Islet precursor cell (in vitro differentiated cells): ENCODE data around the gene DEPDC5.

Experiments used
- DNase-seq: peaks from one replicate; pipeline ENCODE4 v3.0.0-alpha.2; 2018

Gene DEPDC5

GRCh38 chr22:31818481-31819392 lies 64.9 kb downstream of the DEPDC5 start:
- no peak for DNase-seq

DNA sequence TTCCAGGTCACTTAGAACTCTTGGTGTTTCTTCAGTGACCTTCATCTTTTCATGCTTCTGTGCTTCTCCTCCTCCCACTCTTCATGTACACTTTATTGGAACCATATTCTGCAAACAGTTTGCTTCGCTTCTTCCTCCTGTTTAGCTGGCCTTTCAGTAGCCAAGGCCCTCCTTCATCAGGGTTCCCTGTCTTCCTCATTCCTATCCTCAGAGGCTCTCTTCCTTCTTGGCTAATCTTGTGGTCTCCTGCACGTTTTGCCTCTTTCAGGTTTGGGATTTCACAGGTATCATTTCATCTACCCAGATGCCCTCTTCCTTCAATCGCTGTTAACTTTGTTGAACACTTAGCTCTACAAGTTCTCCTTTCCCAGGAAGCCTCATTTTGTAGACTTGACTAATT lies 66.8 kb downstream of the DEPDC5 start:
- DNase-seq, result no peak

DNA sequence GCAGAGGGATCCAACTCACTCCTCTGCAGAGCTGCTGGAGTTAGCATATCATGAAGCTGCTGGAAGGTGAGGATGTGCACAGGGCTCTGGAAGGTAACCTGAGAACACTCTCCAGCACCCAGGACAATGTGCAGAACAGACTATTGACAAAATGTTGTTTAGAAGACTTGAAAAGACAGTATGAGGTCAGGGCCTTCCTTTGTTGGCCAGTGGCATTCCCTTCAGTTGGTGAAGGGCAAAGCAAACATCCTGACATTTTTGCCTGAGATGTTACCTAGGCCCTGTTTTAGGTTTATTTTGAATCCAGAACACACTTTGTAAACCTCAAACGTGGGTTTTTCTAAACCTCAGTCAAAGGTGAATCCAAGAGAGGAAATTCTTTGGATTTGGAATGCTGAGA lies 67.8 kb downstream of the DEPDC5 start:
- DNase-seq, result no peak

- DNase-seq, result no peak
These were observed 68.7 kb downstream of the DEPDC5 start for GRCh38 chr22:31822523-31822922.

- no peak for DNase-seq
These were observed 71.7 kb downstream of the DEPDC5 start for GRCh38 chr22:31825513-31825912.

DNA sequence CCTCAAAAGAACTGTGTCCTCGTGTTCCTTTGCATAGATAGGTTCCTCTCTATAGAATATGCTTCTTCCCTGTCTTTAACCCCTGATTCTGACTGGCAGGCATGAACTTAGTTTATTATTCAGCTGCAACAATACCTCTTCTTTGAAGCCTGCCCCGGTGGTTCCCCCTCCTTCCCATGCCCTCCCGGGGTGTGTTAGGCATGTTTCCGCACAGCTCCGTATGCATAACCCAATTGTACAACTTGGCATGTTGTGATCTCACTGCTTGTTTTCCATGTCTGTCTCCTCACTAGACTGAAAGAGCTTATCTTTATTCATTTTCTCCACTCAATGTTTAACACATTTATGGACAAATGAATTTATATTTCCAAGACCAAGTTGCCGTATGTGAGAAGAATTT lies 72.6 kb downstream of the DEPDC5 start:
- no peak for DNase-seq

GRCh38 chr22:31828739-31829138 lies 74.9 kb downstream of the DEPDC5 start:
- no peak for DNase-seq

DNA sequence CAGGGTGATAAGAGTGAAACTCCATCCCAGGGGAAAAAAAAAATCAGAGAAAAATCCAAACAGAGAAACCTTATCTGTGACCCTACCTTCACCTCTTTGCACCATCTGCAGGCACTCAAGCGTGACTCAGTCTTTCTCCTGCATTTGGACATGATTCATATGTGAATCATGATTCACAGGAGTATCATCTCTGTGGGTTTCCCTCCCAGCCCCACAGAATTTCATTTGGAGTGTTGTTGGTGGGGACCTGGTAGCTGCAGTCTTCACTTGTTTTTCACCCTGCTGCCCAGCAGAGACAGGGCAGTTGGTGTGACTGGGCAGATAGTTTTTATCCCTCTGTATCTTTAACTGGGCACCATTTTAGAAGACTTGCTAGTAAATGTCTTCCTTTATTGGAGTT lies 75.7 kb downstream of the DEPDC5 start:
- DNase-seq, result no peak

- DNase-seq, result no peak
These were observed 76.9 kb downstream of the DEPDC5 start for GRCh38 chr22:31830721-31831070.

GRCh38 chr22:31833930-31834329 lies 80.1 kb downstream of the DEPDC5 start:
- no peak for DNase-seq

DNA sequence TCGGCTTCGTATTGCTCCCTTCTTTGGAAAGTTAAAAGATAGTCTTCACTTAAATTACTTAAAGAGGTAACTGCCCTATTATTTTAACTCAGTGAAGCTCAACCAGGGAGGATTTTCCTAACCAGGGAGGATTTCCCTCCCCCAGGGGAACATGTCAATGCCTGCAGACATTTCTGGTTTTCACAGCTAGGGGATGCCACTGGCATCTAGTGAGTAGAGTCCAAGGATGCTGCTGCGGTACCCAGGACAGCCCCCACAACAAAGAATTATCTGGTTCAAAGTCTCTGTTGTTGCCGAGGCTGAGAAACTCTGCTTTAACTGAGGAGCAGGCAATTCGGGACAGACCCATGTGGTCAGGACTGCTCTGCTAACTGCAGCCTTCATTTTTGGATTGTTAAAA lies 82.2 kb downstream of the DEPDC5 start:
- DNase-seq, result no peak

- no peak for DNase-seq
These were observed 85.1 kb downstream of the DEPDC5 start for GRCh38 chr22:31838917-31839316.

DNA sequence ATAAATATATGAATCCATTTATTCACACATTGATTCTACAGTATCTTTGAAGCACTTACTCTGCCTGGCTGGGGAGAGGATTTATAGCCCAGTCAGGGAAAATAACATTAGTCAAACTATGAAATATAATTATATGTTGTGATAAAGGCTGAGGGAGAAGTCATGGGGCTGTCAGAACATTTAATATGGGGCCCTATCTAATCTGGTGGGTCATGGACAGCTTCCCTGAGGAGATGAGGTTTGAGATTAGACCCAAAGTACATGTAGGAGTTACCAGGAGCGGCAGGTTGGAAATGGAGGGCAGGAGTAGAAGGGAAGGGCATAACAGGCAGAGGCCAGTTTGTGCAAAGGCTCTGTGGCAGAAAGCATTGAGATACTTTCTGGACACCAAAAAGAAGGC lies 86.2 kb downstream of the DEPDC5 start:
- no peak for DNase-seq

- no peak for DNase-seq
These were observed 86.8 kb downstream of the DEPDC5 start for GRCh38 chr22:31840585-31840984.

- DNase-seq, result no peak
These were observed 87.4 kb downstream of the DEPDC5 start for GRCh38 chr22:31841078-31841827.

DNA sequence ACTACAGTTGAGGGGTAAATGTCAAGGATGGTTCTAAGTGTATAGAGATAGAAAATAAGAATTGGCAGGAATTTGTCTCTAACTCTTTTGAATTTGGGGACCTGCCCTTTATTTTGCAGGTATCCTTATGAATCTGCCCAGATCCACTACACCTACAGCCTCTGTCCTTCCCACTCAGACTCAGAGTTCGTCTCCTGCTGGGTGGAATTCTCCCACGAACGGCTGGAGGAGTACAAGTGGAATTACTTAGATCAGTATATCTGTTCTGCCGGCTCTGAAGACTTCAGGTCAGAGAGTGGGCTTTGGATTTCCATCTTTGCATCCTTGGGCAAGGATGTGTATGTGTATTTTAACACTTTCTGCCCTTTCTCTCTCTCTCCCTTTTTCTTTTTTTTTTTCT lies 89.7 kb downstream of the DEPDC5 start:
- DNase-seq, result no peak

GRCh38 chr22:31844941-31845340 lies 91.1 kb downstream of the DEPDC5 start:
- no peak for DNase-seq

DNA sequence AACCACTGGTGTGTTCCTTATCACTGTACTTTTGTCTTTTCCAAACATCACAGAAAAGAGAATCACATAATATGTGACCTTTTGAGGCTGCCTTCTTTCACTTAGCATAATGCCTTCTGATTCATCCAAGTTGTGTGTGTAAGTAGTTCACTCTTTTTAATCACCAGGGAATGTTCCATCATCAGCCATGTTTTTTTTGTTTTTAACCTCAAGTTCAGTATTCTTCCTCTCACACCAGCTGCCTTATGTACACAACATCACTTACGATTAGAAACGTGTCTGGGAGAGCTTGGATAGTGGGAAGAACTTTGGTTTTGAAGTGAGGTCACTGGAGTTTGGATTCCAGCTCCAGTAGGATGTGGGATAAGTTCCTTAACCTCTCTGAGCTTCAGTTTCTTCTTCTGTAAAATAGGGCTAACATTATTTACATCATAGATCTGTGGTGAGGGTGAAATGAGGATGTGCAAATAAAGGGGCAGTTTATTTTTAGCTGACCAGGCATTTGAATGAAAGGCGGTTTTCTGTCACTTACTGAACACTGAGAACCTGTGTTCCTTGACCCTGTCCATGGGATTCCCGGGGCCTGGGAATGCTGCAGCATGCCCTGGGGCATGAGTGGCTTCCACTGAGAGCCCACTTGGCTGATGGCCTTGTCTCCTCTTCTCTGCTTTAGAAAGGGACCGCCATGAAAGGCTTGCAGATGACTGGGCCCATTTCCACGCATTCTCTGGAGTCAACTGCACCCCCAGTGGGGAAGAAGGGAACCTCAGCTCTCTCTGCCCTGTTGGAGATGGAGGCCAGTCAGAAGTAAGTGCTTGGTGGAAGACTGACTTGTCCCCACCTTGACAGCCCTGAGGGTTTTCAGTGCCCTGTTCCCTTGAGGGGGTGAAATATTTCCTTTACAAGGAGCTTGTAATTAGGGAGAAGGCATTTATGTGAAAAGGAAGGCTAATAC lies 92.6 kb downstream of the DEPDC5 start:
- no peak for DNase-seq

DNA sequence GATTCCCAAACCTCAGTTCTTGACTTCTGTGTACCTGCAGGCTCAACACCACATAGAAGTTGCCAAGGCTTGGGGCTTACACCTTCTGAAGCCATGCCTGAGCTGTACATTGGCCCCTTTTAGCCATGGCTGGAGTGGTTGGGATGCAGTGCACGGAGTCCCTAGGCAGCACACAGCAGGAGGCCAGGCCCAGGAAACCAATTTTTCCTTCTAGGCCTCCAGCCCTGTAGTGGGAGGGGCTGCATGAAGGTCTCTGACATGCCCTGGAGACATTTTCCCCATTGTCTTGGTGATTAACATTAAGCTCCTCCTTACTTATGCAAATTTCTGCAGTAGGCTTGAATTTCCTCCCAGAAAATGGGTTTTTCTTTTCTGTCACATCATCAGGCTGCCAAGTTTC lies 94.6 kb downstream of the DEPDC5 start:
- DNase-seq, result no peak

DNA sequence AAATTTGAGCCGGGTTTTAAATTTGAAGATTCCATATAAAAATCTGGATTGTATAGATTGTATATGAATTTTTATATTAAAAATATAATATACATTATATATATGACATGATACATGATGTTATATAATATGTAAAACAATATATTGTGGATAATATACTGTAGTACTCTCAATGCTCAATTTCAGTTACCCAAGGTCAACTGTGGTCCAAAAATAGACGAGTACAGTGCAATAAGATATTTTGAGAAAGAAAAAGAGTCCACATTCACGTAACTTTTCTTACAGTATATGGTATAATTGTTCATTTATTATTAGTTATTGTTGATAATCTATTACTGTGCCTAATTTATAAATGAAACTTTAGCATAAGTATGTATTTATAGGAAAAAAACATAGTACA lies 96.3 kb downstream of the DEPDC5 start:
- DNase-seq, result no peak

DNA sequence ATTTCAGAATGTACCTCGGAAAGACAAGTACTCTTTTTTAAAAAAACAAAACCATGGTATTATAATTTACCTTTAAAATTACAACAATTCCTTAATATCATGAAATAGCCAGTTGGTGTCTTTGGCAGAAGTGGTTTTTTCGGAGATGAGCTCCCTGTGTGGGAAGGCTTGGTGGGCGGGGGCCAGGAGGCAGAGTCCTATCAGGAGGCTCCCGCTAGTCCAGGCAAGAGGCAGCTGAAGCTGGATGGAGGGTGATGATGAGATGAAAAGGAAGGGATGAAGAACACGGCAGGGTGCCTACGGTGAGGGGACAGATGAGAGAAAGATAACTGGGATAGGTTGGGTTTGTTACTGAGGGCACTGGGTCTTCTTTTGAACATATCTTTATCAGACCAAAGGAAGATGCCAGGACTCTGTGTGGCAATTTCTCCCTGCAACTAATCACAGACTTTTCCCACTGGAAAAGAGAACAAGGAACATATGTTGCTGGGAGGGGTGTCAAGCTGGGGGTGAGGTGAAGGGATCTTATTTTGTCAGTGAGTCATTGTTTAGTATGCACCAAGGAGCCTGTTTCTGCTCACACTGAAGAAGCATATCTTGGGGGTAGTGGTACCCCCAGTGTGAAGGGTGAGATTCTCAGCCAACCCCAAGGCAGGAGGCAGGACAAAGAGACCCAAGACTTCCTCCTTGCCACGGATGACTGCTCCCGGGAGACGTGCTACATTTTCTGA lies 99.0 kb downstream of the DEPDC5 start:
- no peak for DNase-seq

GRCh38 chr22:31853736-31854495 lies 100.1 kb downstream of the DEPDC5 start:
- no peak for DNase-seq
